Prostate gland (tissue), 2 donors: Measurements from ENCODE around the gene NKD2.

ENCODE experiments used
- CTCF ChIP-seq, 4 experiments: fragments of 200-600 bp in 2 of 4; fragments of 450-650 bp in 2 of 4; sonication (generic) in 2 of 4; IDR thresholded peaks; 1 replicate in 3 of 4; 2 replicates in 1 of 4; pipeline ENCODE4 v1.5.1; 2016 to 2019; ENCODE audit warnings: antibody characterized with exemption in 4 of 4, mild to moderate bottlenecking in 2 of 4, moderate library complexity in 2 of 4
- POLR2A ChIP-seq: fragments of 450-650 bp; IDR thresholded peaks from one replicate; pipeline ENCODE4 v1.6.1; 2016; ENCODE audit warnings: antibody characterized with exemption, mild to moderate bottlenecking
- POLR2AphosphoS5 ChIP-seq: sonication (generic); formaldehyde crosslinking; IDR thresholded peaks from one replicate; pipeline ENCODE4 v1.6.1; 2017; ENCODE audit warnings: antibody characterized with exemption

GRCh38 chr5:1007221-1007680, 1.4 kb upstream of the NKD2 start:
- TF ChIP-seq CTCF (IDR thresholded peaks at IDR 0.05), result no peak
- no peak for TF ChIP-seq POLR2A
- TF ChIP-seq POLR2AphosphoS5, result no peak
